HG03378 (cell line): ENCODE data around the gene SEMA3D.
A peak's percentile ranks its signal among the peaks of the same experiment; 100 is the strongest.

Source experiments
- ATAC-seq: cut with Tn5 transposase; IDR thresholded peaks from one replicate; pipeline ENCODE4 v1.9.1; 2021; ENCODE audit warnings: mild to moderate bottlenecking, moderate library complexity; ENCODE audit not compliant: unreplicated experiment

The SEMA3D gene

DNA sequence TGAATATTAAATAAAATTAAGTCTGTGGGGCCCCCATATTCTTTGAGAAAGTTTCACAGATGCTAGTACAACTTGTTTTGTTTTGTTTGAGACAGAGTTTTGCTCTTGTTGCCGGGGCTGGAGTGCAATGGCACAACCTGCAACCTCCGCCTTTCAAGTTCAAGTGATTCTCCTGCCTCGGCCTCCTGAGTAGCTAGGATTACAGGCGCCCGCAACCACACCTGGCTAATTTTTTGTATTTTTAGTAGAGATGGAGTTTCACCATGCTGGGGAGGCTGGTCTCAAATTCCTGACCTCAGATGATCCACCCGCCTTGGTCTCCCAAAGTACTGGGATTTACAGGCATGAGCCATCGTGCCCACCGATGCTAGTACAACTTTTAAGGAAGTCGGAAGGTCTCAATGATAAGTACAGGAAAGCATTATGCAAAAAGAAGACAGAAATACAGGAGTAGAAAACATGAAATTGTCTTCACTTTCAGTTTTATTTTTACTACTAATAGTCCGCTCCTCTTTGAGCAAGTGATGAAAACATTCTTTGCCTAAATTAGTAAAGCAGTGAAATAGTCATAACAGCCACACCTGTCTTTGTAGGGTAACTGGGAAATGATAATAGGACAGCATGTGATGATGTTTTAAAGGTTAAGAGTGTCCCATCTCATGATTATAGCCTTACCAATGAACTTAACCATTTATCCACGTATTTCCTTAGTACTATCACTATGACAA lies 147.5 kb downstream of the SEMA3D start:
- ATAC-seq, result peak; percentile 79

DNA sequence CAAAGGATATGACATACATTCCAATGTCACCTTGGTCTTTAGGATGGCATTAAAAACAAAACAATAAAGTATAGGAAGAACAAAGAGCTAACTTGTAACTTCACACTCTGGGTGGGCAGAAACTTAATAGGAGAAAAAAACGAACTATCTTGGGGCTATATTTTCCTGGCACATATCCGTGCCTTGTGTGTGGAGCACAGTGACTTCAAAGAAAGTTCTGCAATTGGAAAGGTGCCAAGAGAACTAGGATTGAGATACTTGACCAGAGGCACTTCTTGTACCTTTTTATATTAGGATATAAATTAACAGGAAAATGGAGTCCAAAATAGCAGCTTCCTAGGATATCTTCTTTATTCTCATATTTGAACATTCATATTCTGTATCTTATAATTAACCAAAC lies 148.4 kb downstream of the SEMA3D start:
- no peak for ATAC-seq

DNA sequence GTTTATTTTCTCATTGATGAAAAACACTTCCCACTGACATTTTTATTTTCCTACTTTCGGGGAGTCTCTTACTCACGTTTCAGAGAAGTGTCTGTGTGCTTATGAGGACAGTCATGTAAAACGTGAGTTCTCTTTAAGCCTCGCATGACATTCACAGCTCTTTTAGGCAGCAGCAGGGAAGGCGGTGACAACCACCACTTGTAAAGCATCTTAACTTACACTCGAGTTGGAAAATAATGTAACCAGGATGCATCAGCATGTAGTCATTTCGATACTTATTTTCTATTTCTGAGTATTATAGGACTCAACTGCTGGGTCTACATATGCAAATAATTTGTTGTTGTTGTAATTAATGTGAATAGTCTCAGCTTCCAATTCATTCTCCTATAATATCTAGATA lies 153.6 kb downstream of the SEMA3D start:
- ATAC-seq, result no peak

DNA sequence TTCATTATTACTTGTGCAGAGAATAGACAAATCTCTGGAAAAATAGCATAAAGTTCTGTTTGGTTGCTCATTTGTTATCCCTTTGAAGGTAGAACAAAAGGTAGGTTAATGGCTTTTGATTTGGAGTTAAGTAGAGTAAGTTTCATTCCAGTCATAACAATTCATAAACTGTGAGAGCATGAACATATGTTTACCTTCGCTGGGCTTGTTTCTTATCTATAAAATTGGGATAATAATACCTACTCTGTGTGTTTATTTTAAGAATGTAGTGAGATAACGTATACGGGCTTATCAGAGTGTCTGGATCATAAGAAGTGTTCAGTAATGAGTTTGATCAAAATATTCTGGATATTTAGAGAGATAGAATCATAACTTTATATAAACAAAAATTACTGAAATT lies 155.4 kb downstream of the SEMA3D start:
- ATAC-seq, result no peak

DNA sequence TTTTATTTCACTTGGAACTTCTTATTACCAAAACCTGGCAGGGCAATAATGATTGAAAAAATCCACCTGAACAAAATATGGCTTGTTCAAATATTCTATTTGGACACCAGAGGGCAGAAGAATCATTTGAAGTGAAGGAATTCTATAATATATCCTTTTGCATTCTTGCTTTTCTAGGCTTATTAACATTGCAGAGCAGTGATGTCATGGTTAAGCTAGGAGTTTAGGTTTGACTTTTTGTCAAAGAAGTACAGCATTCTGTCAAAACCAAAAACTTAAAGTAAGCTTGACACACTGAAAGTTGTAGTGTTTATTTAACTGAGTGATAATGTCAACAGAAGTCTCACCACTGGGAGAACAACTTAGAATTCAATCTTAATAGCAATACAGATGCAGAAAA lies 156.0 kb downstream of the SEMA3D start:
- ATAC-seq, result peak; percentile 57

DNA sequence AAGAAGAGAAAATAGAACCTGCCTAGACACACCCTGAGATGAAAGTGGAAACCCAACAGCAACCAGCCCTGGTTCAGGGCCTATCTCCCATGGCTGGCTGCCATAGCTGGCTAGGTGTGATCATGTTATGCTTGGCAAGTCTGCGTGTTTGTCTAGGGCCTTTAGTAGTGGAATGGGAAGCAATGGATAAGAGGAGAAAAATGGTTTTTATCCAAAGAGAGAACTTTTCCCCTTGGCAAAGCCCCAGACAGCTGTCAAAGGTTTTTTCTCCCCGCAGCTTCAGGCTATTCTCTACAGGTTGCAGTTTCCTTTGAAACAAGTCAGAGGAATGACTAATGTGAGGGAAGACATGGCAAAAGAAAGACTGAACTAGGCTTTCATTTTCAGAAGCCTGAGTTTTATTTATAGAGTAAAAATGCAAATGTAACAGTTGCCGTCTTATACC lies 161.5 kb downstream of the SEMA3D start:
- no peak for ATAC-seq

DNA sequence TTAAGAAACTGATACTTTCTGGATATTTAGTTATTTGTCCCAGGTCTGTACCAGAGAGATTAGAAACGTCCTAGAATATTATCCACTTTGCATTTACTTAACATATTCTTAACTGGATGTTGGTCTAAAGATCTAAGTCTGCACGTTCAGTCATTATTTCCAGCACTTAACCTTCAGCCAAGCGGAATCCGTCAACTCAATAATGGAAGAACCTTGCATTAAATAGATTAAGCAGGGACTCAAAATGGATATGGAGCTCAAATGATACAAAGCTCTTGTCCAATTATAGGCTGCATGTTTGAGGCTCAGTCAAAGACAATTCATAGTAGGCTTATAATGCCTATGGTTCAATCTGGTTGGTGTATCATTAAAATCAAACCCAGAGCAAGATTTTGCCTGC lies 162.9 kb downstream of the SEMA3D start:
- ATAC-seq, result no peak

DNA sequence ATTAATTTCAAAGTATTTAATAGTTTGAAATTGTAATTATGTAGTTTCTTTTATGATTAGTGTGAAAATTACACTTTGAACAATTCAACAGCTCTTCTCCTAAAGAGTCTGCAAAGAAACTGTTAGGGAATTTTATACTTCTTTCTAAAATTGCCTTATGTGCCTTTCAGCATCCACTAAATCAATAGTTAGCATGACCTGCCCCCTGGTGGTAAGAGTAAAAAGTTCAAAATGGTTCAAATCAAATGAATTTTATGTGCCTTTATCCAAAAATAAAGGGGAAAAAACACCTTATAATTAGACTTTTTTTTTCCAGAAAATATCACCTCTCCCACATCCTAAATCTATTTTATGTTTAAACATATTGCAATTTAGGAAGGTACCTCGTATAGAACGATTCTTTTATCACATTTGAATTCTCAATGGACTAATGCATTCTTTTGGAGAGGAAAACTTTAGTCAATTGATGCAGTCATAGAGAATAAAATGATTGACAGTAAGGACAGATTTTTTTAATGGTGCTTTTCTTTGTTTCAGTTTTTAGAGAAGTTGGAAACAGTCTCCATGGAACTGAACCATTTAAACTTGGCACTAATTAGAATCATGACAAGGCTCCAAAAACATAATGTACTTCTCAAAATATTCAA lies 163.7 kb downstream of the SEMA3D start:
- no peak for ATAC-seq

DNA sequence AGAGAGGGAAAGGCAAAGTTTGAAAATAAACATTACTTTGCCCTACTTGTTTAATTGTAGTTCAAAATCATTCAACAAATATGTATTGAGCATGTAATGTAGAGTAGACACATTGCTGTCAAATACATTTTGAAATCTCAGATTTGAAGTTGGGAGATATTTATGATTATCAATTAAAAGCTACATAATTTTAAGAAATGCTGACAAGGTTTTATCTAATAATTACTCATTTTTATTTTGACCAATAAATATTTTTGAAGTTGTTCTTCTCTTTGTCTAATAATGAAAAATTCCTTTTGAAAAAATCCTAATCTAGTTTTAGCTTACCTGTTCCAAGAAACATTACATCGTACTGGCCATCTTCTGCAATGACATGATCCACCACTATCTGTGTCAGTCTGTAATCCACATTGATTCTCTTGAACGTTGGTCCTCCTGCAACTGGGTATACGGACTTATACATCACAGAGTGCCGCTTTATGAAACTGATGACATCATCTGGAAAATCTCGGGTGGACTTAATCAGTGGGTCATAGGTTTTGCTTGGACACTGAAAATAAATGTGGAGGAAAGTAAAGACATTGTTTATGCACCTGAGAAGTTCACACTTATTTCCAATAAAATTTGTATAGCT lies 164.7 kb downstream of the SEMA3D start:
- ATAC-seq, result no peak

DNA sequence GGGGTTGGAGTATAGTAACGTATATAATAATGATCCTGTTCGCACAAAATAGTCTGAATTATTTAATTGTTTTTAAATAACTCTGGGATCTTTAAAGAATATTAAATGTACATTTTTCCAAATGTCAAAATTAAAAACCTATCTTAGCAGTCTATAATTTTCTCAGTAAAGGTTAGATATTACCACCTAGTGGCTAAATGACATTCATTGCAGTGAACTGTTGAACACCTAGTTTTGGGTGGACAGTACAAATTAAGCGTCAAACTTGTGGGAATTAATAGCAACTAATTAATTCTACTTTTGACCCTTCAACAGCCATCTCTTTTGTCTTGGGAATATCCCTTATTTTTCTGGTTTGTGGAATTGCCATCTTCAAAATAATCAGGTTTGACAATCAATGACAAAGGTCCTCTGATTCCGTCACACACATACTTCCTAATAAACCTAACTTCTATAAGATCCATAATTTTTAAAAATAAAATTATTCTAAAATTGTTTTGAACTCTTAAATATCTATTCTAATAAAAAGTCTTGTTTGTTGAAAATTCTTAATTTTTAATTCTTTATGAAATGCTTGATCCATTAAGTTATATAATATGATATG lies 165.7 kb downstream of the SEMA3D start:
- ATAC-seq, result no peak

DNA sequence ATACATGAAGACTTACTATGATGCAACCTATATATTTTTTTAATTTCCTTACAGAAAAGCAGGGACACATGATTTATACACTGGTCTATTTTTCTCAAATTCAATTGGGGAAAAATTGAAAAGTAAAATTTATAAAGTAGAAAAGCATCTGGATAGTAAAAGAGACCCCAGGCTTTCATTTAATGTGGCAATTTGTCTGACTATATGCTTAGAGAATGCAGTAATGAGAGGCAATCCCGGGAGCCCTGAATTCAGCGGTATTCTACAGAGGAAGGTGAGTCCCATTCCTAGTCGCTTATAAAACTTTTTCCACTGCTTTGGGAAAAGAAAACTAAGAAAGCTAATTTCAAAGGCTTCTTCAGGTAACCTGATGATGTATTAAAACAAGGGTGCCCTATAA lies 167.1 kb downstream of the SEMA3D start:
- ATAC-seq, result no peak

DNA sequence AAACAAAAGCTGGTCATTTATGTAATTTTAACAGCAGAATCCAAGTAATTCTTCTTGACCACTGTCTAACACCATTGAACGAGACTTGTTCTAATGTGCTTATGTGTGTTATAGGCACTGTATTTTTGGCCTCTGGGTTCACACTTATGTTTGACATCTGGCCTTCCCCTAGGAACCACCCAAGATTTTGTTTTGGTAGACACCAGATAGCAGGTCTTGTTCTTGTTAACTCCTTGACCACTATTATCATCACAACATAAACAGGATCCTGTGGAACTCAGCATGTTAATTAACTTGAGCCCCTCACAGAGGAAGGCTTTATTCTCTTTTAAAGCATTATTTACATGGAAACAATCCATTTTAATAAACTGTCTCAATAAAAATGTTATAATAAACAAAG lies 167.7 kb downstream of the SEMA3D start:
- ATAC-seq, result no peak

DNA sequence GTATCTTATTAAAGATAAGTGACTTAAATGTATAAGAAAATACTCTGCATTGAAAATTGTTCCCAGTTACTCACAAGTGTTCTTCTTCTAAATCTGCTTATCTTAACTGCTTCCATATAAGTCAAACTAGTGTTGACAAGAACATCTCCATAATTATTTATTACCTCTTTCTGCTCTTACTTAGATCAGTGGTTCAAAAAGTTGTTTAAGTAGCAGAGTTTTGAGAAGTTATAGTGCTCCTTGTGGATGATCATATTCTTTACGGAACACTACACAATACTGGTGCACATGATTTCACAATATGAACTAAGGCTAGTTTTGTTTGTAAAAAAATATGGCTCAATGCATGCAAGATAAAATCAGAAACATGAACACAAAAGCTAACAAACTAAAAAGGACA lies 168.4 kb downstream of the SEMA3D start:
- no peak for ATAC-seq

DNA sequence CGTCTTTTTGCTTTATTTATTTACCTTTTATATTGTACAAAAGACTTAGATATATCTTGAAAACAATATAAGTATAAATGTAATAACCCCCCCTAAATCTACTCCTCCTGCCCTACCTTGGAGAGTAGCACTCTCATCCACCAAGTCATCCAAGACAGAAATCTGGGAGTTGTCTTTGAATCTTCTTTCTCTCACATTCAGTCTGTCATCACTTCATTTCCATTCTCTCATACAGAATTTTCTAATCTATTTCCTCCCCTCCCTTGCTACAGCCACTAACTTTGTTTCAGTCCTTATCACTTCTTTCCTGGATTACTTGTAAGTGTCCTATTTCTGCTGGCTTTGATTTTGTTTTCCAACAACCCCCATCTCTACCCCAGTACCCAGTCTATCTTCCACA lies 170.6 kb downstream of the SEMA3D start:
- no peak for ATAC-seq

DNA sequence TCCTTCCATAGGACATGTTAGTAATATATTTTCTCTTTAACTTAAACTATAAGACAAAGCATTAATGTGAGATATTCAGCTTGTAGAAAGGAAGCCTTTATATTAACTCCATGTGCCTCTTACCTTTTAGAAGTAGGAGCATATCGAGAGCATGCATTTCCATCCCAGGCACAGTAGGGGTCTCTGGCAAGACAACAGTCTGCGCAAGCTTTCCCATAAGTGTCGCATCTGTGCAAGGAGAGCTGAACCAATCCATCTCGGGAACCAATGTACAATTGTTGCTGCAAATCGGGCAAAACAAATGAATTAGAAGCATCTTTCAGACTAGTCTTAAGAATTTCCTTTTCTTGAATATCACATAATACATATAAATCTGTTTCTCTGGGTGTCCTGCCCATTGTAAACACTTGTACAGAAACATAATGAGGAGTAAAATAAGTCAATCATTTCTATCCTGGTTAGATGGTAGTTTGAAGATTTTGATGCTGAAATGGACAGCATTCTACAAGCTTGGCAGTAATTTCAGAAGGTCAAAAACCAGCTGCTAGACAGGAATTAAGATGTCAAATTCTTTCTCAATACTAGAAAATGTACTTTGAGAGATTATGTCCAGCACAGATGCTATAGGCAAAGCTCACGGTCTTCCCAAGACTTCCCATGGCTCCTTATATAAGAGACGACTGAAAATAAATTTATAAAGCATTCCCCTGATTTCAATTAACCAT lies 171.8 kb downstream of the SEMA3D start:
- no peak for ATAC-seq

DNA sequence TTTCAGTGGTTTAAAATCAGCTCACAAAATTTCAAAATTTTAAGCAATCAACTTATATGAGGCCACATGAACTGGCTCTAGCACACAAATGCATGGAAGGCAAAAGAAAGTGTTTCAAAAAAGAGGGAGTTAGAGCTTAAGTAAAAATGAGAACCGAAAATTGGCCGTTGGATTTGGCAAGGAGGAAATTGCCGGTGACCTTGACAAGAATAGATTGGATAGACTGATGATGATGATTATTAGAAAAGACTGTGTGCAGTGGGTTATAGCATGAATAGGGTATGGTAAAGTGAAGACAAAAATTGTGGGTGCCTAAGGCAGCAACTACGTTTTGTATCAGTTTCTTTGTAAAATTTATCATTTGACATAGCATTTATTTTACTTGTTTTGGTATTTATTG lies 175.7 kb downstream of the SEMA3D start:
- ATAC-seq, result no peak

DNA sequence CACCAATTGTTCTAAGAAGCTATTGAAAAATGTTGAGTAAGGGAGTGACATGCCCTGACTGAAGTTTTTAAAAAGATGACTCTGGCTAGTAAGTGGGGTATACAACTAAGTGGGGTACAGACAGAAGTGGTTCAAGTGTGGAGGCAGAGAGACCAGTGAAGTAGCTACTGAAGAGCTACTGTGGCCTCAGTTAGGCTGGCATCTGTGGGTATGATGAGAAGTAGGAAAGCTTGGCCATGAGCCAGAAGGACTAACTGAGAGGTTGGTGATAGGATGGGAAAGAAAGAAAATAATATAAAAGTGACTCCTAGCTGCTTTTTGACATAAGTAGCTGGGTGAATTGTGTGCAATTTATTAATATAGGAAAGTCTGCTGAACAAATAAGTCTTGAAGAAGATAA lies 176.6 kb downstream of the SEMA3D start:
- no peak for ATAC-seq

DNA sequence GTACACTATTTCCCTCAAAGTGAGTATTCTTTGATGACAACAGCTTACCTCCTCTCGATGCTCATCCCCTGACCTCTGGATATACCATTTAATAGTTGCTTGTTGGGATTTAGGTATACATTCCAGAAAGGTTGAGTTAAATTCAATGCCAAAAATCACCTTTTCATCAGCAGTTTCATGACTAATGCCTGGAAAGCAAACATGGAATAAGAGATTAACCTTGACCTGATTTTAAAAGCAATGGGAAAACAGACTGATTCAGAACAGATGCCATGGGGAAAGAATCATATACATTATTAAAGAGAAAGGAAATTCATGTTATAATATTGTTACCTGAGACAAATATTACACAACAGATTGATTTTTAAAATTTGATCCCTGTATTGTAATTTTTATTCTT lies 180.1 kb downstream of the SEMA3D start:
- no peak for ATAC-seq

DNA sequence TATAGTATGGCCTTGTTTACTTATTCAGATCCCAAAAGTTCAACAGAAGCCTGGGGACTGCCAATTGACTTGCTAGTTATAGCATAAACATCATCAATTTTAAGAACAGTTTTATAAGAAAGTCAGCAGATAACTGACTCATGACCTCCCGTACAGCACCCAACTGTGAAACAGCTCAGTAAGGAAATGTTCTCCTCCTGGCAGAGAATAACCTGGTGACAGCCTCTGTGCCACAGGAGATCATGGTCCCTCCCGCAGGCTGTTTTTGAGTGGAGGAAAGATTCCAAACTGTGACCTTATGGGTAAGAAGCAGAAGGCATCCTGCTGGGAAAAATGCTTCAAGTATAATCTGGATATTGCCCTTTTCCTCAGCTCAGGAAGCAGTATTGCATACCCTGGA lies 182.5 kb downstream of the SEMA3D start:
- no peak for ATAC-seq

DNA sequence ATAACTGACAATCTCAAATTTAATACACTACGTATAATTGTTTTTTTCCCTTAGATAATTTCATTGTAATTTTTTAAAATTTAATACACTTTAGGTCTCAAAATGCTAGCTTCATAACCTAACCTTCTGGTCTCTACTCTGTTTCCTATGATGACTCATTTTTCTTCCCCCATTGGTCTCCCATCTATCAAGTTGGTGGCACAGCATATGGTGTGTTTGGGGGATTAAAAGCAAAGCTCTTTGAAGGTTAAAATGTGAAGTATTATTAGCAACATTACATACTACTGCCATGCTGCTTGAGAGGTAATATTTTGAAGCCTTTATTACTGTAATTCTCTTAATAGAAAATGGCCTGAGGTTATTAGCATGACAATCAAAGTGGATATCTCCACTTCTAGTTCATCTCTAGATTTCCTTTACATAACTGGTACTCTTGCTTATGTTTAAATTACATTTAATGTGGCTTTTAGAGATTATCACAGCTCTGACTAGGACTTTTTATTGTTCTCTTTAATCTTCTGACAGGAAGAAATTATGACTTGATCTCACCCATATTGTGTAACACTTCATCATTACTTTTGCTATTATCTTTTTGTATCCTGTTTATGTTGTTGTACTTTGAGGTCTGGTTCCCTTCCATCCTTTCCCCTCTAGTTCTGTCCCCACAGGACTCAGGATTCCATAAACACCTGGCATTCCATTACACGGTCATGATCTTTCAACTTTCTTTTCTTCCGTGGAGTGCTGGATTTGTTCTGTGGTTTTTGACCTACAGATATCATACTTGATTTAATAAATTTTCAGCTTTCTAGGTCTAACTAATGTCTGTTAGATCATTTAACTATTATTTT lies 185.1 kb downstream of the SEMA3D start:
- no peak for ATAC-seq
